HG02973 (cell line): Measurements from ENCODE around the gene RBM38.

Source experiments
- ATAC-seq: cut with Tn5 transposase; IDR thresholded peaks from one replicate; pipeline ENCODE4 v1.9.1; 2021; ENCODE audit warnings: moderate library complexity; ENCODE audit not compliant: unreplicated experiment

The RBM38 gene

GRCh38 chr20:57449398-57450354 is 58.5 kb downstream of the RBM38 start:
- no peak for ATAC-seq

GRCh38 chr20:57450419-57450818 is 59.2 kb downstream of the RBM38 start:
- ATAC-seq, result peak; percentile 64

GRCh38 chr20:57450931-57451330 is 59.7 kb downstream of the RBM38 start:
- no peak for ATAC-seq

GRCh38 chr20:57451431-57451794 is 60.2 kb downstream of the RBM38 start:
- ATAC-seq, result no peak

- no peak for ATAC-seq
Measured at GRCh38 chr20:57451795-57452661, 60.8 kb downstream of the RBM38 start.

- no peak for ATAC-seq
Measured at GRCh38 chr20:57455386-57455785, 64.2 kb downstream of the RBM38 start.

- no peak for ATAC-seq
Measured at GRCh38 chr20:57456116-57456515, 64.9 kb downstream of the RBM38 start.

- ATAC-seq, result no peak
Measured at GRCh38 chr20:57457243-57458095, 66.3 kb downstream of the RBM38 start.

GRCh38 chr20:57458400-57459160 is 67.4 kb downstream of the RBM38 start:
- ATAC-seq, result no peak
